Subcutaneous adipose tissue (tissue), 4 donors: ENCODE measurements around the gene MAST4. TPM values are rescaled to one million over a fixed set of nuclear protein-coding genes. Genes with fewer than 3 reads are reported as not detected.

ENCODE experiments used
- total RNA-seq, 4 donors: library from RNA; depleted of rRNA; stranded (reverse); fragments of >200 nt; gene quantifications; one replicate each; pipeline ENCODE4 v1.1.0, GENCODE V29; 2016
- TF ChIP-seq, protein P1 (sequence below): fragments of 450-650 bp; IDR thresholded peaks from one replicate; pipeline ENCODE4 v1.5.1; 2016; ENCODE audit warnings: low read depth, mild to moderate bottlenecking, control low read depth, antibody characterized with exemption, moderate library complexity

MAST4 gene
- total RNA-seq, 4 donors from 2014 or later, result 35.2 to 60.7 (median 52.9) TPM

DNA sequence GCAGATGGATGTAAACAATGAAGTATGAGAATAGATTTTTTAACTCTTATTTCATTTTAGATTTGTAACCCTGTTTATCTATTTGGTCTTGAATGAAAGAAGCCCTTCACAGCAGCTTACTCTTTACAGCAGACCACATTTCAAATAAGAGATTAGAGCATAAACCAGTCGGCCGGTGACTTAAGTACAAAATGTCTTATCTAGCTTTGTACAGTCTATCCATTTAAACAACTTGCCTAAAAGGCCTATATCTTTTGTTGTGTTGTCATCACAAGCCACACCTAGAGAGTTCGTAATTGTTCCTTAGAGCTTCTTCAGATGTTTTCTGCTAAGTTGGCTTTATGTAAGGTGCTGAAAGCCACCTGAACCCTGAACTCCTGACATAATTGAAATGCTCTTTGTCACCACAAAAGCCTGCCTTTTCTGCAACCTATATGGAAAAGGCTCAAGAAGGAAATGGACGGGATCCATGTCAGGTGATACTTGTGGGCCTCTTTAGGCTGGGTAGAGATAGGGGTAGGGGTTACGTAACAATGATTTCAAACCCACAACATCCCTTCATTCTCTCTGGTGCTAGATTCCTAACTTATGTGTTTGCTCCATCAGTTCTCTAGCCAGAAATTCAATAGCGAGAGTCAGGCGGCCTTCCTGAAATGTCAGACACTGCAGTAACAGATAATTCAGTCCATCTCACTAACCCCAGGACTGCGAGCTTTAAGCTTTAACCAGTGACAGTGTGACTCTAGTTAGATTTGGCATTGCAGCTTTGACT, 437.9 kb downstream of the MAST4 start:
- TF ChIP-seq, protein P1, sequence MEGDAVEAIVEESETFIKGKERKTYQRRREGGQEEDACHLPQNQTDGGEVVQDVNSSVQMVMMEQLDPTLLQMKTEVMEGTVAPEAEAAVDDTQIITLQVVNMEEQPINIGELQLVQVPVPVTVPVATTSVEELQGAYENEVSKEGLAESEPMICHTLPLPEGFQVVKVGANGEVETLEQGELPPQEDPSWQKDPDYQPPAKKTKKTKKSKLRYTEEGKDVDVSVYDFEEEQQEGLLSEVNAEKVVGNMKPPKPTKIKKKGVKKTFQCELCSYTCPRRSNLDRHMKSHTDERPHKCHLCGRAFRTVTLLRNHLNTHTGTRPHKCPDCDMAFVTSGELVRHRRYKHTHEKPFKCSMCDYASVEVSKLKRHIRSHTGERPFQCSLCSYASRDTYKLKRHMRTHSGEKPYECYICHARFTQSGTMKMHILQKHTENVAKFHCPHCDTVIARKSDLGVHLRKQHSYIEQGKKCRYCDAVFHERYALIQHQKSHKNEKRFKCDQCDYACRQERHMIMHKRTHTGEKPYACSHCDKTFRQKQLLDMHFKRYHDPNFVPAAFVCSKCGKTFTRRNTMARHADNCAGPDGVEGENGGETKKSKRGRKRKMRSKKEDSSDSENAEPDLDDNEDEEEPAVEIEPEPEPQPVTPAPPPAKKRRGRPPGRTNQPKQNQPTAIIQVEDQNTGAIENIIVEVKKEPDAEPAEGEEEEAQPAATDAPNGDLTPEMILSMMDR, result no peak

DNA sequence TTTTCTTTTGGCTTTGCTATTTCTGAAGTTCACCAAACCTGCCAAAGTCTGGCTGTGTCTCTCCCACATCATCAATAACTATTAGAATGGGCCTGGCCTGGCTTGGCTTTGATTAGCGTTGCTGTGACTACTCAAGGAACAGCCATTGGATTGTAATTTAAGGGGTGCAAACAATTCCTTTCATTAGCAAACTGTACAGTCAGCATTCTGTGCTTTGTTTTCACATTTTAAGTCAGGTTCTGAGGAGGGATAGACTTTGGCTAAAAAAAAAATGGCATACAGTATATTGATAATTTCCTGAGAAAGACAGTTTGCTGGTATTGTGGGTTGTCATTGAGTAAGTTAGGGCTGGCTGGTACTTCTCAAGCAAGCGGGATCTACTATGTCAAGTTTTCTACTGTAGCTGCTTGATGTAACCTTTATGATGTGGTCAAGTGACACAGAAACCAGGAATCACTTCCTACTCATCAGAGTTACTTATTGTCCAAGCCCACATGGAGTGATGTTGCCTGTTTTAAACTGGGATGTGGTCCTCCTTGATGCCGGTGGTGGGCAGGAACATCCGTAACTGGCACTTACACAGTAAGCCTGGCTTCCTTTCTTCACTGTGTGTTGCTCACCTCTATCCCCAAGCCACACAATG, 439.0 kb downstream of the MAST4 start:
- TF ChIP-seq, protein P1, result no peak

DNA sequence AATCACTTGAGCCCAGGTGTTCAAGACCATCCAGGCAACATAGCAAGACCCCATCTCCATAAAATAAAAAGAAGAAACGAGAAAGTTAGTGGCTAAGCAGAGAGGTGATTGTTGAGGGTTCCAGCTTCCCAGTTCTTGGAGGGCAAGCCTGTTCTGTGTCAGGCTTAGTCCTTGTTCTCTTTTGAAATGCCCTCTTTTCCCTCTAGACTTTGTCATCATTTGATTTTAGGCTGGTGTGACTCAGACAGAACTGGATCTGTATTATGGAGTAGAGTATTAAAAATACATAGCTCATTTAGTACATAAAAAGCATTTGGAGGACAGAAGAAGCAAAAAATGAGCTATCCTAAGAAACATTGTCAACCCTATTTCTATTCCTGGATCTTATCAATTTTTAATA, 441.0 kb downstream of the MAST4 start:
- TF ChIP-seq, protein P1, result no peak

DNA sequence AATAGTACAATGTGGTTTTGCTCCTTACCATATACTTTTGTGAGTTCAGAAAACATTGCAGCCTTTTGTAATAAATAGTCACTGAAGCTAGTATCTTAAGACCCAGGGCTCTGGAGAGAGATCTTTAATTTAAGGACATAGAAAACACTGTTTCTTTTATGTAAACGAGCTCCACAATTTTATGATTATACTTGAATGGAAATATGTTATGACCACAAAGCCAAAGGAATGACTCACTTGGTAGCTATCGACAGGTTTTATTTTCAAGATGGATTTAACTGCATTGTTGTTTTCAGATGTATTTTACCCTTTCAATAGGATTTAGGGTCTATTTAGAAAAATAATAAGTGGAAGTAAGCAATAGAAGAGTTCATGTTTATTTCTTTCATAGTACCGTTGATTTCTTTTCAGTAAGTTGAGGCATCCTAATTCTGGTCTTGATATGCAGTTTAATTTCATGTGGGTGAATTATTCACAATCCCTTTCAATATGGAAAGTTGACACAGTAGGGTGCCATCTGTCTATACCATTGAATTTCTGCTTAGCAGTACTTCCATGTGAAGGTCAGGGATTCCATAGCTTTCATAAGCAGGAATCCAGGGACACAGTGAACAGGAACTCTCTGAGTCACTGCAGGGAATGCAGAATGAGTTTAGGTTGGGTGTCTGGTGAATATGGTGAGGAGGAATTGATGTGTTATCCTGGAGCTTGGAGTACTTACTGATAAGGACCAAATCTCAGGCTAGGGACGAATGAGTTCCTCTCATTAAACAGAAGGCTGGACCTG, 442.8 kb downstream of the MAST4 start:
- TF ChIP-seq, protein P1, result no peak

DNA sequence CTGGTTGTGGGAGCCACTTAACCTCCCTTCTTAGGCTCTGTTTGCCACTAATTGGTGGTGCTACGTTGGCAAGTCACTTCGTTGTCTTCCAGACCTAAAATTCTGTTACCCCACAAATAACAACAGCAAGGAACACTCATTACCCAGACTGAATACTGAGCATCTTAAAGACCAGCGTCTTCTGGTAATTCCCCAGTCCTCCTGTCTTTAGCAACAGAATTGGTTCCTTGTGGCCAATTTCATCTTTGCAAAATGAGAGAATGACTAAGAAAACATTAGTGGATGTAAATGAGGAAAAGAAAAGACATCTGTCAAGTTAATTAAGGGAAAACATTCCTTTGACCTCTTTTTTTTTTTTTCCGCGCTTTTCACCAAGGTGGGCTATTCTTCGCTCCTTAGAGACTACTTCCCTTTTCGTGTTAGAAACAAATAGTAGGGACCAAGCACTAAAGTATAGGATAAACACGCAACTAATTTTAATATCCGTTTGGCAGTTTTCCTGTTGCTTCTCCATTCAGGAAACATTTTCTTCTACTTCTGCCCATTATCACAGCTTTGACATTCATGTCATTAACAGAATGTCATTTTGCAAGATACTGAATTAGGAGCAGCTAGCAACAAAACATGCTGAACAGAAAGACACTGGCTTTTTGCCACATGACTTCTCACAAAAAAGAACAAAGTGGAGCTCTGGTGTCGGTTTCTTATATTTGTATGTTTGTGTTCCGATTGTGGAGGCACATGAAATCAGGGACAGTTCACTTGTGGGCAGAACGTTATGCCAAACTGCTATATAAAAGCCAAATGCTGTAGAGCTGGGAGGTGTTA, 446.2 kb downstream of the MAST4 start:
- TF ChIP-seq, protein P1, result no peak

DNA sequence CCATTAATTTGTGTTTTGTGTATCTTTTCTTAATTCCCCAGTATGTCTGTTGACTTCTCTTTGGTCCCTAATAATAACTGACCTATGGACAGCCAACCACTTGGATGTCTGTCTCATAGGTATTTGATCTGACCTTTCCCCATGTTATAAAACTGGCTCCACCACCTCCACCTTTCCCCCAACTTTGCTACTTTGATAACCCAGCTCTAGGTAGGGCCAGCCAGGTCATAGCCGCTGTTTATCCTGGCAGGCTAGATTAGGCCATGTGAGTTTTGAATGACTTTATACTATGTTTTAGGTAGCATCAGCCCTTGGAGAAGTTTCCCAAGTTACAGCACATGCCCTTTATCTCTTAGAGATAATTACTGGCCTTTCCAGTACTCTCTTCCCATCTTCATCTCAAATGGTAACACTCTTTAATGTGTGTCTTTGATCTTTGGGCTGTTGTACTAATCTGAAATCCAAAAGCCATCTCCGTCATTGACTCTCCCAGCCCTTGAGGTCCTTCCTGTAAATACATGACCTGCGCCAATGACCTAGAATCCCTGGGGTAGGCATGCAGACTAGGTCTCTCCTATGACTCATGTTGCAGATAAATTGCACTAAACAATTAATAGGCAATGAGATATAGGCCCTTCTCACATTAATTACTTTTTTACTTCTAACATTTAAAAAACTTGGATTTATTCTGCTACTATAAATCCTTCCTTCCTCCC, 447.8 kb downstream of the MAST4 start:
- TF ChIP-seq, protein P1, result no peak
